H7 (cell line): ENCODE measurements around the gene TTC39B. TPM values are rescaled to one million over a fixed set of nuclear protein-coding genes. Genes with fewer than 3 reads are reported as not detected.

Experiments
- DNase-seq: peaks from one replicate; pipeline ENCODE4 v3.0.0; 2012
- H3K27me3 ChIP-seq: 2 replicates; pipeline ENCODE4 v1.6.0; 2011; ENCODE audit warnings: mild to moderate bottlenecking, low read length; ENCODE audit not compliant: control insufficient read depth, insufficient read depth
- H3K36me3 ChIP-seq: replicated peaks from 2 replicates; pipeline ENCODE4 v1.5.1; 2011; ENCODE audit warnings: low read length; ENCODE audit not compliant: control insufficient read depth, insufficient read depth
- H3K4me3 ChIP-seq: 2 replicates; pipeline ENCODE4 v1.5.1; 2011; ENCODE audit warnings: low read depth, mild to moderate bottlenecking, control low read depth, low read length, moderate library complexity; ENCODE audit not compliant: insufficient read depth
- total RNA-seq: library from RNA; depleted of rRNA; stranded (reverse); fragments of >200 nt; shearing (Covaris generic); gene quantifications from 2 replicates; pipeline ENCODE4 v1.2.3, GENCODE V29; 2014; rRNA removed

TTC39B gene
- total RNA-seq, 1 experiment from 2014 or later = 9.0 TPM

GRCh38 chr9:15115041-15115440 lies 192.0 kb downstream of the TTC39B start:
- DNase-seq = no peak
- Histone ChIP-seq H3K4me3 (no peak overlapping the region), H3K27me3 (no peaks in the 10 kb centered on the region), H3K36me3 (no peaks in the 10 kb centered on the region)

Other genes with a start within 250 kb of the TTC39B start
- gene SNAPC3, start 115.7 kb upstream of the TTC39B start, total RNA-seq = 29.5 and 36.9 TPM in 2 replicates
- gene PSIP1, start 203.8 kb upstream of the TTC39B start, total RNA-seq = 125 and 230 TPM in 2 replicates
- 1.1 and 2.7 TPM in 2 replicates for gene CCDC171, start 245.8 kb upstream of the TTC39B start, total RNA-seq